Measurements from ENCODE around the gene FUT9.

The FUT9 gene

DNA sequence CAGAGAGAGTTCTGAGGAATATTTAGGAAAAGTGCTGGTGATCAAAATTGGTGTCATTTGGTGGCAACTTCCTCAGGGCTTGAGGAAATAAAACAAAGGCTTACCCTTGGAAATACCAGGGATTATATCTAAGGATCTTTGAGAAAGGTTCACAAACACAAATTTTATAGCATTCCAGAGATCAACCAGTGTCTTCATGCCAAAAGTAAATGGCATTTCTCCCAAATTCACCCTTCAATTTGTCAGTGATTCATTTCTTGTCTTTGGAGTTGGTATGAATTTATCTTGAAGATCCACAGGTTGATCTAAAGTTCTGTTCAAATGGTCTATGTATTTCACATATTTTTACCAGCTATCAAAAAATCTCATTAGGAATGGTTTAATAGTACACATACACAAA is 181.5 kb downstream of the FUT9 start:
- H3K4me1 ChIP-seq (ENCODE audit: control insufficient read depth in 1 of 2, insufficient read depth in 2 of 2, low read length in 2 of 2), result no peaks in the 10 kb centered on the region
- H3K9me3 ChIP-seq (ENCODE audit: control insufficient read depth in 1 of 2, low read length in 2 of 2), result no peaks in the 10 kb centered on the region
- no peak overlapping the region for H3K9ac ChIP-seq (ENCODE audit: low read depth in 1 of 2, low read length in 2 of 2)
- no peak overlapping the region for H3K27ac ChIP-seq (ENCODE audit: low read depth, low read length)
- no peaks in the 10 kb centered on the region for H3K27me3 ChIP-seq (ENCODE audit: control insufficient read depth in 1 of 2, insufficient read depth in 2 of 2, low read length in 2 of 2)
- no peak overlapping the region for H3K4me3 ChIP-seq (ENCODE audit: low read depth in 1 of 2, low read length in 2 of 2)
- H3K36me3 ChIP-seq (ENCODE audit: control insufficient read depth in 1 of 2, insufficient read depth in 2 of 2, low read length in 2 of 2), result no peaks in the 10 kb centered on the region

DNA sequence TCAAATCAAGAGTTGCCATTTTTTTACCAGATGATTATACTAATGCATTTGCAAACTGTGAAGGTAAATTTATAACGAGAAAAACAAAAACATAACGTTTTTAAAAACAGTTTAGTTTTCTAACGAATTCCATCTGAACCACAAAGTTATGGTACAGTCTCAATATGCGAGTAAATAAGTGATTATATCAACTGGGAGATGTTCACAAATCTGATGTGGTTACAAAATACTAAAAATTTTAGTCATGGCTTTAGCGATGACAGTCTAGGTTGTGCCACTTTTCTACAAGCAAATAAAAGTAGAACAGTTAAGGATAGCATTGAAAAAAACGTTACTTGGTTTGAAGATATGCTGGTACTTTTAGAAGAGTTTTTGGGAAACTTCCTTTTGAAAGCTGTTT is 186.8 kb downstream of the FUT9 start:
- H3K9me3 ChIP-seq (ENCODE audit: control insufficient read depth in 1 of 2, low read length in 2 of 2), result peaks cover 0 to 4% of the 10 kb centered on the region in 2 donors
- H3K27me3 ChIP-seq (ENCODE audit: control insufficient read depth in 1 of 2, insufficient read depth in 2 of 2, low read length in 2 of 2), result no peaks in the 10 kb centered on the region
- H3K27ac ChIP-seq (ENCODE audit: low read depth, low read length), result no peak overlapping the region
- no peaks in the 10 kb centered on the region for H3K4me1 ChIP-seq (ENCODE audit: control insufficient read depth in 1 of 2, insufficient read depth in 2 of 2, low read length in 2 of 2)
- H3K36me3 ChIP-seq (ENCODE audit: control insufficient read depth in 1 of 2, insufficient read depth in 2 of 2, low read length in 2 of 2), result no peaks in the 10 kb centered on the region
- no peak overlapping the region for H3K4me3 ChIP-seq (ENCODE audit: low read depth in 1 of 2, low read length in 2 of 2)
- no peak overlapping the region for H3K9ac ChIP-seq (ENCODE audit: low read depth in 1 of 2, low read length in 2 of 2)

DNA sequence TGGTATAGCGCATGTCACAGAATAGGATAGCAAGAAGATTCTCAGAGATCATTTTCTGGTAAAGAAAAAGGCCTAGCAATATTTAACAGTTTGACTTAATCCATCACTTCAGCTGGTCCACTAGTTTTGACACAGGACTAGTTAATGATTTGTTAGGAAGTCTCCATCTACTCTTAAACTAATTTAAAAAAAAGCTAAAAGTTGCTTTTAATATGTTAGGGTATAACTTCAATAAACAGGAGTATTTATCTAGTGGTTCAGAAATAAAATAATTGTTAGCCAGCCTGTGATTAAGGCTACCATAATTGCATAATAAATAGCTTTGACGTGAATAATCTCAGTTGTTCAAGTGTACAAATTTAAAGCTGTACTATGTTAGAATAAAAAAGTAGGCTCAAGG is 195.6 kb downstream of the FUT9 start:
- H3K27ac ChIP-seq (ENCODE audit: low read depth, low read length), result no peak overlapping the region
- no peaks in the 10 kb centered on the region for H3K4me1 ChIP-seq (ENCODE audit: control insufficient read depth in 1 of 2, insufficient read depth in 2 of 2, low read length in 2 of 2)
- no peaks in the 10 kb centered on the region for H3K9me3 ChIP-seq (ENCODE audit: control insufficient read depth in 1 of 2, low read length in 2 of 2)
- H3K4me3 ChIP-seq (ENCODE audit: low read depth in 1 of 2, low read length in 2 of 2), result no peak overlapping the region
- H3K27me3 ChIP-seq (ENCODE audit: control insufficient read depth in 1 of 2, insufficient read depth in 2 of 2, low read length in 2 of 2), result no peaks in the 10 kb centered on the region
- H3K9ac ChIP-seq (ENCODE audit: low read depth in 1 of 2, low read length in 2 of 2), result no peak overlapping the region
- H3K36me3 ChIP-seq (ENCODE audit: control insufficient read depth in 1 of 2, insufficient read depth in 2 of 2, low read length in 2 of 2), result no peaks in the 10 kb centered on the region

DNA sequence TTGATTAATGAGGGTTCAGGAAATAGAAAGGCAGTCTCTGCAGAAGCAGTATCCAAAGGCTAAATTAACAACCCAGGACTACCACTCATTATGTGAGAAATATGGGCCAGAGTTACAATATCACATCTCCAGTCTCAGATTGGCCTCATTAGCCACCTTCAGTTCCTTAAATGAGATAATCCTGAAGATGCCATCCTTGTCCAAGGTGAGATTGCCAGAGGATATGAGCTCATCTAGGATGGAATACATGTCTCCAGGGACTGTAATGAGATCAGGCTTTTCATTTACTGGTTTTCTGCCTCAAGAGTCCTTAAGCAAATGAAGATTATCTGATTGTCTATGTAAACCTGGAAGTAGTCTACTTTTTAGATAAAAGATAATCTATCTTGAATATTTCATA is 196.3 kb downstream of the FUT9 start:
- no peaks in the 10 kb centered on the region for H3K9me3 ChIP-seq (ENCODE audit: control insufficient read depth in 1 of 2, low read length in 2 of 2)
- no peak overlapping the region for H3K4me3 ChIP-seq (ENCODE audit: low read depth in 1 of 2, low read length in 2 of 2)
- no peak overlapping the region for H3K27ac ChIP-seq (ENCODE audit: low read depth, low read length)
- no peaks in the 10 kb centered on the region for H3K4me1 ChIP-seq (ENCODE audit: control insufficient read depth in 1 of 2, insufficient read depth in 2 of 2, low read length in 2 of 2)
- no peaks in the 10 kb centered on the region for H3K36me3 ChIP-seq (ENCODE audit: control insufficient read depth in 1 of 2, insufficient read depth in 2 of 2, low read length in 2 of 2)
- no peaks in the 10 kb centered on the region for H3K27me3 ChIP-seq (ENCODE audit: control insufficient read depth in 1 of 2, insufficient read depth in 2 of 2, low read length in 2 of 2)
- no peak overlapping the region for H3K9ac ChIP-seq (ENCODE audit: low read depth in 1 of 2, low read length in 2 of 2)

DNA sequence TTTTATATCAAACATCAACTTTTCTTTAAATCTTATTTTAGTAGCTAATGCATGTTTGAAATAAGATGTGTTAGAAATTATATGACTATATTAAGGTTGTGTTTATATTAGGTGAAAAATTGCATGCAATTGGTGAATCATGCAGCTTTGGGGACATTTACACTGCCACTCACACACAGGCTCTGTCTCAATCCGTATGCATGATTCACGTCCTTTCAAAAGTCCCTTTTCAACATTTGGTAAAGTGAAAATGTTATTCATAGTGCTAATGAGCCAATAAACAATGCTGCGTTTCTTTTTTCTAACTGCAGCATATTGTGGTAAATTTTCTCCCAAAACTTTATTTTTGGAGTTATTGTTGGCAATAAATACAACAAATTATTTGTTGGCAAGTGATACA is 198.0 kb downstream of the FUT9 start:
- no peak overlapping the region for H3K4me3 ChIP-seq (ENCODE audit: low read depth in 1 of 2, low read length in 2 of 2)
- H3K9me3 ChIP-seq (ENCODE audit: control insufficient read depth in 1 of 2, low read length in 2 of 2), result no peaks in the 10 kb centered on the region
- H3K4me1 ChIP-seq (ENCODE audit: control insufficient read depth in 1 of 2, insufficient read depth in 2 of 2, low read length in 2 of 2), result no peaks in the 10 kb centered on the region
- no peaks in the 10 kb centered on the region for H3K27me3 ChIP-seq (ENCODE audit: control insufficient read depth in 1 of 2, insufficient read depth in 2 of 2, low read length in 2 of 2)
- no peak overlapping the region for H3K27ac ChIP-seq (ENCODE audit: low read depth, low read length)
- no peak overlapping the region for H3K9ac ChIP-seq (ENCODE audit: low read depth in 1 of 2, low read length in 2 of 2)
- no peaks in the 10 kb centered on the region for H3K36me3 ChIP-seq (ENCODE audit: control insufficient read depth in 1 of 2, insufficient read depth in 2 of 2, low read length in 2 of 2)

DNA sequence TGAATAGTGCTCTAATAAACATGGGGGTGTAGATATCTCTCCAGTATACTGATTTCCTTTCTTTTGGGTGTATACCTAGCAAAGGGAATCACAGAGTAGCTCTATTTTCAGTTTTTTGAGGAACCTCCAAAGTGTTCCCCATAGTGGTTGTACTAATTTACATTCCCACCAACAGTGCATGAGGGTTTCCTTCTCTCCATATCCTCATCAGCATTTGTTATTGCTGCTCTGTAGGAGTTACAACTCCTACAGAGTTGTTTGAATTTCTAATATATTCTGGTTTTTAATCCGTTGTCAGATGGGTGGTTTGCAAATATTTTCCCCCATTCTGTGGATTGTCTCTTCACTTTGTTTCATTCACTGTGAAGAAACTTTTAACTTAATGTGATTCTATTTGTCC is 207.9 kb downstream of the FUT9 start:
- H3K36me3 ChIP-seq (ENCODE audit: control insufficient read depth in 1 of 2, insufficient read depth in 2 of 2, low read length in 2 of 2), result no peaks in the 10 kb centered on the region
- no peak overlapping the region for H3K4me3 ChIP-seq (ENCODE audit: low read depth in 1 of 2, low read length in 2 of 2)
- no peaks in the 10 kb centered on the region for H3K9me3 ChIP-seq (ENCODE audit: control insufficient read depth in 1 of 2, low read length in 2 of 2)
- H3K27me3 ChIP-seq (ENCODE audit: control insufficient read depth in 1 of 2, insufficient read depth in 2 of 2, low read length in 2 of 2), result no peaks in the 10 kb centered on the region
- H3K27ac ChIP-seq (ENCODE audit: low read depth, low read length), result no peak overlapping the region
- H3K4me1 ChIP-seq (ENCODE audit: control insufficient read depth in 1 of 2, insufficient read depth in 2 of 2, low read length in 2 of 2), result no peaks in the 10 kb centered on the region
- H3K9ac ChIP-seq (ENCODE audit: low read depth in 1 of 2, low read length in 2 of 2), result no peak overlapping the region

DNA sequence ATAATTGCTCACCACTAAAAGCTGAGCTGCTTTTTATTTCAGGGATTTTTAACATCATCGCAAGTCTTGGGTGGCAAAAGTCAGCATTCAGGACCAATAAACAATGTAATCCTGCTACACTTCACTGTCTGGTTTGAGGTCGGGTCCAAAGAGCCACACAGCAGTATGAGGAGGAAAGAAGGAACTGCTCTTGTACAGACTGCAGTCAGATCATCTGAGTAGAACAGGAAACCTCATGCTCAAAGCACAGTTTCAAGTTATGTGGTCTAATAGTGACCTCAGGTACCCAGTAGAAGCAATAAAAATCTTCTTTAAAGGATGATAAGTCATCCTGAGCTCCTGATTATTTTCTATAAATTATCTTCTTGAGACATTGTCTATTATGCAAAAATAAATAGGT is 211.4 kb downstream of the FUT9 start:
- Histone ChIP-seq H3K36me3 (ENCODE audit: control insufficient read depth in 1 of 2, insufficient read depth in 2 of 2, low read length in 2 of 2) (no peaks in the 10 kb centered on the region), H3K4me1 (ENCODE audit: control insufficient read depth in 1 of 2, insufficient read depth in 2 of 2, low read length in 2 of 2) (no peaks in the 10 kb centered on the region), H3K27ac (ENCODE audit: low read depth, low read length) (no peak overlapping the region), H3K9ac (ENCODE audit: low read depth in 1 of 2, low read length in 2 of 2) (no peak overlapping the region), H3K9me3 (ENCODE audit: control insufficient read depth in 1 of 2, low read length in 2 of 2) (no peaks in the 10 kb centered on the region), H3K4me3 (ENCODE audit: low read depth in 1 of 2, low read length in 2 of 2) (no peak overlapping the region), H3K27me3 (ENCODE audit: control insufficient read depth in 1 of 2, insufficient read depth in 2 of 2, low read length in 2 of 2) (no peaks in the 10 kb centered on the region)

DNA sequence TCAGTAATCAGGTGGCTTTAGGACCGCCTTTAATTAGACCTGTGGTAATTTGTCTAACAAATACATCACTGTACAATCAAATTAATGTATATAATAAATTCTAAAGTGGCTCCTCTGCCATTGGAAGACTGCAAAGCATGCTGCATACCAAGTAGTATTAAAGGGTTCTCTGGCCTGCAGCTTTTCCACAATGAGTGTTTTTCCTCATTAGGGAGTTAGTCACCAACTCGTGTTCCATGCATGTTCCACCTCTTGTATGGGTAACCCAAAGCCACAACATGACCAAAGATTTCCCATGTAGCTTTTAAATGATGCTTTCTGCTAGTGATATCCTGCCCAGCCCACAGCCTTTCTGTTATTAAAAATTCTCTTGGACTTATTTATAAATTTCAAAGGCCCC is 218.7 kb downstream of the FUT9 start:
- Histone ChIP-seq H3K4me3 (ENCODE audit: low read depth in 1 of 2, low read length in 2 of 2) (no peak overlapping the region), H3K4me1 (ENCODE audit: control insufficient read depth in 1 of 2, insufficient read depth in 2 of 2, low read length in 2 of 2) (no peaks in the 10 kb centered on the region), H3K27ac (ENCODE audit: low read depth, low read length) (no peak overlapping the region), H3K27me3 (ENCODE audit: control insufficient read depth in 1 of 2, insufficient read depth in 2 of 2, low read length in 2 of 2) (no peaks in the 10 kb centered on the region), H3K9me3 (ENCODE audit: control insufficient read depth in 1 of 2, low read length in 2 of 2) (no peaks in the 10 kb centered on the region), H3K36me3 (ENCODE audit: control insufficient read depth in 1 of 2, insufficient read depth in 2 of 2, low read length in 2 of 2) (no peaks in the 10 kb centered on the region), H3K9ac (ENCODE audit: low read depth in 1 of 2, low read length in 2 of 2) (no peak overlapping the region)

DNA sequence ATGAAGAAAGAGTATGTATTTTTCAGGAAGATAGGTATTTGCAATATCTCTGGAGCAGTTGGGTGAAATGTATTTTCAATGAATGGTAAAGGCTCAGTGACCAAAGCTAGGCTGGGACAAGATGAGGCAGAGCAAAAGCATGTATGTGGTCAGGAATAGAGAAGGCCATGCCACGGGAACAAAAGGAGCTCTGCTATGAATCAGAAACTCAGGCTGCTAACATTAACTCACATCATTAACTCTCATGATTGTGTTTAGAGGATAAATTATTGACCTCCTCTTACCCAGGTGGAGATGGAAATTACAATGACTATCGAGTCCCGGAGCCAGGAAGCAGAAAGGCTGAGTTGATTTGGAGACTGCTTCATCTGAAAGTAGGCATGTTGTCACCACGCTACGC is 220.2 kb downstream of the FUT9 start:
- no peak overlapping the region for H3K9ac ChIP-seq (ENCODE audit: low read depth in 1 of 2, low read length in 2 of 2)
- no peaks in the 10 kb centered on the region for H3K9me3 ChIP-seq (ENCODE audit: control insufficient read depth in 1 of 2, low read length in 2 of 2)
- no peaks in the 10 kb centered on the region for H3K36me3 ChIP-seq (ENCODE audit: control insufficient read depth in 1 of 2, insufficient read depth in 2 of 2, low read length in 2 of 2)
- H3K4me1 ChIP-seq (ENCODE audit: control insufficient read depth in 1 of 2, insufficient read depth in 2 of 2, low read length in 2 of 2), result no peaks in the 10 kb centered on the region
- no peaks in the 10 kb centered on the region for H3K27me3 ChIP-seq (ENCODE audit: control insufficient read depth in 1 of 2, insufficient read depth in 2 of 2, low read length in 2 of 2)
- H3K4me3 ChIP-seq (ENCODE audit: low read depth in 1 of 2, low read length in 2 of 2), result no peak overlapping the region
- no peak overlapping the region for H3K27ac ChIP-seq (ENCODE audit: low read depth, low read length)

DNA sequence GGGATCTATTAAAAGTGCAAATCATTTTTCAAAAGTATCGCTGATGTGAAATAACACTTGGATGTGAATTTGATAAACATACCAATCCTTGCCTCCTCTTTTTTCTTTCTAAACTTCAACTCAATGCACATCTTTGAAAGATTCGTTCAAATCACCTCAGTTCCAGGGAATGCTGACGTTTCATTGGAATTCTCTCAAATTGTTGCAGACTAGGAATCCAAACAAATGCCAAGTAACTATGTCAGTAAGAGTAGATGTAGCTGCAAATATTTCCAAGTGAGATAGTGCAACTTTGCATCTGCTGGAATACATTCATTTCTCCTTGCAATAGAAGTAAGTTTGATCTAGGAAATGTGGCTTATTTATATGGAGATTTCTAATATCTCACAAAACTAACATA is 220.7 kb downstream of the FUT9 start:
- Histone ChIP-seq H3K27ac (ENCODE audit: low read depth, low read length) (no peak overlapping the region), H3K9me3 (ENCODE audit: control insufficient read depth in 1 of 2, low read length in 2 of 2) (no peaks in the 10 kb centered on the region), H3K27me3 (ENCODE audit: control insufficient read depth in 1 of 2, insufficient read depth in 2 of 2, low read length in 2 of 2) (no peaks in the 10 kb centered on the region), H3K4me1 (ENCODE audit: control insufficient read depth in 1 of 2, insufficient read depth in 2 of 2, low read length in 2 of 2) (no peaks in the 10 kb centered on the region), H3K9ac (ENCODE audit: low read depth in 1 of 2, low read length in 2 of 2) (no peak overlapping the region), H3K4me3 (ENCODE audit: low read depth in 1 of 2, low read length in 2 of 2) (no peak overlapping the region), H3K36me3 (ENCODE audit: control insufficient read depth in 1 of 2, insufficient read depth in 2 of 2, low read length in 2 of 2) (no peaks in the 10 kb centered on the region)

DNA sequence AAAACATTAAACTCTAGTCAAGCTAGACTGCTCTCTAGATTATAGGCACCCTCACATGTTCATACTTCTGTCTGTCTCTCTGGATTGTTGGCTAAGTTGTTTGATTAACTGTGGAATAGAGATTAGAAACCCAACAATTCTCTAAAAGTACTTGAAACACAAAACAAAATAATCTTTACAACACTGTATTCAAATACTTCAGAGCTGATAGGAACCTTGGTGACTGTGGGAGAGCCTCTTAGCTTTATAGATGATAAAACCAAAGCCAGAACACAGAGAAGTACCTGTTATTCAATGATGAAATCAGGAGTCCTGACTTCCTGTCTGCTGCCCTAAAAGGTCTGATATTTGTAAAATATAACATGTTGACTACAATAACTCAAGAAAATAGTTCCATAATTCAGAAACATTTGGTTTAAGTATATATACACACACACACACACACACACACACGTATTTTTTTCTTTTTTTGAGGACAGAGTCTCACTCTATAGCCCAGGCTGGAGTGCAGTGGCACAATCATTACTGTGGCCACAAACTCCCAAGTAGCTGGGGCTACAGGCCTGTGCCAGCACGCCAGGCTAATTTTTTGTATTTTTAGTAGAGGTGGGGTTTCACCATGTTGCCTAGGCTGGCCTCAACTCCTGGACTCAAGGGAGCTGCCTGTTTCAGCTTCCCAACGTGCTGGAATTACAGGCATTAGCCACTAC is 222.0 kb downstream of the FUT9 start:
- Histone ChIP-seq H3K9me3 (ENCODE audit: control insufficient read depth in 1 of 2, low read length in 2 of 2) (no peaks in the 10 kb centered on the region), H3K4me1 (ENCODE audit: control insufficient read depth in 1 of 2, insufficient read depth in 2 of 2, low read length in 2 of 2) (no peaks in the 10 kb centered on the region), H3K9ac (ENCODE audit: low read depth in 1 of 2, low read length in 2 of 2) (no peak overlapping the region), H3K4me3 (ENCODE audit: low read depth in 1 of 2, low read length in 2 of 2) (no peak overlapping the region), H3K27me3 (ENCODE audit: control insufficient read depth in 1 of 2, insufficient read depth in 2 of 2, low read length in 2 of 2) (no peaks in the 10 kb centered on the region), H3K27ac (ENCODE audit: low read depth, low read length) (no peak overlapping the region), H3K36me3 (ENCODE audit: control insufficient read depth in 1 of 2, insufficient read depth in 2 of 2, low read length in 2 of 2) (no peaks in the 10 kb centered on the region)

All from duodenal mucosa (tissue), 2 donors.